Loucy (cell line): ENCODE results near the gene SLC4A9.

Experiments
- EZH2phosphoT487 ChIP-seq: fragments of 200-600 bp; IDR thresholded peaks from 2 replicates; pipeline ENCODE4 v1.6.1; 2018; ENCODE audit warnings: antibody characterized with exemption, mild to moderate bottlenecking, moderate library complexity, borderline replicate concordance
- TF ChIP-seq, protein P1 (sequence below): fragments of 200-600 bp; sonication (generic); conservative IDR thresholded peaks from 2 replicates; pipeline ENCODE4 v1.5.1; 2014; ENCODE audit warnings: mild to moderate bottlenecking, antibody characterized with exemption, low read length

DNA sequence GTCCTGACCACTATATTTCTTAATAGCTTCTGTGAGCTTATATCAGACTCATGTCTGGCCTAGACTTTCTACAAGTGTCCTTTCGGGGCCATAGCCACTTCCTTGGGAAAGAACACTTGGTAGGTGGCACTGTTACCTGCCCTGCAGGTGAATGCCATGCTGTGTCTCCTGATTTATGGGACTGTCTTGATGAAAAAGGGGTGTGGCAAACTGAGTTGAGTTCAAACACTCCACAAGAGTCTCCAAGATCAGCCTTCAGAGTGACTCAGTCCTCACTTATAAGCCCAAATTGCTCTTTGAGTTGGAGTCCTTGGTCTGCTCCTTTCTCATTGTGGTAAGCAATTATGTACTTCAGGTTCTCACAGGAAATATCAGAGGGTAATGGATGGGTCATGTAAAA is 31.7 kb downstream of the SLC4A9 start:
- TF ChIP-seq, protein P1, sequence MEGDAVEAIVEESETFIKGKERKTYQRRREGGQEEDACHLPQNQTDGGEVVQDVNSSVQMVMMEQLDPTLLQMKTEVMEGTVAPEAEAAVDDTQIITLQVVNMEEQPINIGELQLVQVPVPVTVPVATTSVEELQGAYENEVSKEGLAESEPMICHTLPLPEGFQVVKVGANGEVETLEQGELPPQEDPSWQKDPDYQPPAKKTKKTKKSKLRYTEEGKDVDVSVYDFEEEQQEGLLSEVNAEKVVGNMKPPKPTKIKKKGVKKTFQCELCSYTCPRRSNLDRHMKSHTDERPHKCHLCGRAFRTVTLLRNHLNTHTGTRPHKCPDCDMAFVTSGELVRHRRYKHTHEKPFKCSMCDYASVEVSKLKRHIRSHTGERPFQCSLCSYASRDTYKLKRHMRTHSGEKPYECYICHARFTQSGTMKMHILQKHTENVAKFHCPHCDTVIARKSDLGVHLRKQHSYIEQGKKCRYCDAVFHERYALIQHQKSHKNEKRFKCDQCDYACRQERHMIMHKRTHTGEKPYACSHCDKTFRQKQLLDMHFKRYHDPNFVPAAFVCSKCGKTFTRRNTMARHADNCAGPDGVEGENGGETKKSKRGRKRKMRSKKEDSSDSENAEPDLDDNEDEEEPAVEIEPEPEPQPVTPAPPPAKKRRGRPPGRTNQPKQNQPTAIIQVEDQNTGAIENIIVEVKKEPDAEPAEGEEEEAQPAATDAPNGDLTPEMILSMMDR = no peak
- TF ChIP-seq EZH2phosphoT487 = no peak
